Vagina (tissue), 2 donors: Measurements from ENCODE around the gene PLEKHD1.

ENCODE experiments used
- CTCF ChIP-seq, 3 experiments: fragments of 450-650 bp in 2 of 3; fragments of 200-600 bp in 1 of 3; sonication (generic) in 1 of 3; IDR thresholded peaks; one replicate each; pipeline ENCODE4 v1.5.1; 2017 to 2019; ENCODE audit warnings: antibody characterized with exemption in 3 of 3, mild to moderate bottlenecking in 2 of 3, moderate library complexity in 2 of 3
- POLR2A ChIP-seq, 2 donors: fragments of 450-650 bp; IDR thresholded peaks; one replicate each; pipeline ENCODE4 v1.6.1; 2017; ENCODE audit warnings: antibody characterized with exemption in 2 of 2, mild to moderate bottlenecking in 2 of 2, moderate library complexity in 2 of 2

GRCh38 chr14:69540654-69541335, 56.3 kb downstream of the PLEKHD1 start:
- TF ChIP-seq CTCF (IDR thresholded peaks at IDR 0.05) = no peak
- no peak for TF ChIP-seq POLR2A (IDR thresholded peaks at IDR 0.05)
